ENCODE results near the gene GRID2. TPM values are rescaled to one million over a fixed set of nuclear protein-coding genes. Genes with fewer than 3 reads are reported as not detected.

Gene GRID2
- polyA plus RNA-seq, 1 donor (not counting 4 experiments of a cell fraction or from before 2014, with no cell fraction given): not detected

- DNase-seq (ENCODE audit: low read depth, low spot score) (no peak), FAIRE-seq (no peak)
- no peaks in the 10 kb centered on the region for H3K9me3 ChIP-seq (ENCODE audit: control insufficient read depth, low read depth, low read length)
- TF ChIP-seq EZH2 (IDR thresholded peaks at IDR 0.05; ENCODE audit: low read length): no peak
- no peak for TF ChIP-seq CTCF (optimal IDR thresholded peaks at IDR 0.05 in 1 of 3, IDR thresholded peaks at IDR 0.05 in 1 of 3, conservative IDR thresholded peaks at IDR 0.05 in 1 of 3; ENCODE audit: extremely low read depth in 1 of 3, insufficient read depth in 2 of 3, low read length in 3 of 3)
- no peaks in the 10 kb centered on the region for H3K4me1 ChIP-seq (ENCODE audit: control insufficient read depth, extremely low read depth, insufficient read depth, low read length)
- dilution Hi-C loops (cut with MboI; ENCODE audit: extremely low pct_ligation_motif_present, low sequenced_read_pairs): no loop called here
- no peak overlapping the region for H3K9ac ChIP-seq (ENCODE audit: control insufficient read depth, extremely low read depth, insufficient read depth, low read length)
- no peak overlapping the region for H2AFZ ChIP-seq (ENCODE audit: control insufficient read depth, low read length)
- no peaks in the 10 kb centered on the region for H3K79me2 ChIP-seq (ENCODE audit: control insufficient read depth, insufficient read depth, low read length)
- no peaks in the 10 kb centered on the region for H3K27me3 ChIP-seq (ENCODE audit: control insufficient read depth, extremely low read depth, insufficient read depth, low read length)
- H3K4me3 ChIP-seq (ENCODE audit: control insufficient read depth in 2 of 3, extremely low read depth in 1 of 3, insufficient read depth in 2 of 3, low read depth in 1 of 3, low read length in 3 of 3): no peak overlapping the region
- H3K9me1 ChIP-seq (ENCODE audit: control insufficient read depth, extremely low read depth, insufficient read depth, low read length): no peaks in the 10 kb centered on the region
- H4K20me1 ChIP-seq (ENCODE audit: control insufficient read depth, extremely low read depth, insufficient read depth, low read length): no peaks in the 10 kb centered on the region
- no peak overlapping the region for H3K4me2 ChIP-seq (ENCODE audit: control insufficient read depth, extremely low read depth, insufficient read depth, low read depth, low read length)
- H3K36me3 ChIP-seq (ENCODE audit: control insufficient read depth in 2 of 2, extremely low read depth in 1 of 2, insufficient read depth in 2 of 2, low read length in 2 of 2): no peaks in the 10 kb centered on the region
- no peak overlapping the region for H3K27ac ChIP-seq (ENCODE audit: control insufficient read depth, insufficient read depth, low read length)
Measured at GRCh38 chr4:92996533-92996932, 692.8 kb downstream of the GRID2 start.

GRCh38 chr4:93000910-93001309, 697.1 kb downstream of the GRID2 start:
- no peak for FAIRE-seq
- no peak overlapping the region for H3K27ac ChIP-seq (ENCODE audit: control insufficient read depth, insufficient read depth, low read length)
- no peak overlapping the region for H3K4me3 ChIP-seq (ENCODE audit: control insufficient read depth in 2 of 3, extremely low read depth in 1 of 3, insufficient read depth in 2 of 3, low read depth in 1 of 3, low read length in 3 of 3)

More at GRCh38 chr4:93000910-93001309, 697.1 kb downstream of the GRID2 start:
- Histone ChIP-seq H3K4me2 (ENCODE audit: control insufficient read depth, extremely low read depth, insufficient read depth, low read depth, low read length) (no peak overlapping the region), H3K9ac (ENCODE audit: control insufficient read depth, extremely low read depth, insufficient read depth, low read length) (no peak overlapping the region), H3K4me1 (ENCODE audit: control insufficient read depth, extremely low read depth, insufficient read depth, low read length) (no peaks in the 10 kb centered on the region), H3K27me3 (ENCODE audit: control insufficient read depth, extremely low read depth, insufficient read depth, low read length) (no peaks in the 10 kb centered on the region), H2AFZ (ENCODE audit: control insufficient read depth, low read length) (no peak overlapping the region), H3K9me3 (ENCODE audit: control insufficient read depth, low read depth, low read length) (no peaks in the 10 kb centered on the region), H3K9me1 (ENCODE audit: control insufficient read depth, extremely low read depth, insufficient read depth, low read length) (no peaks in the 10 kb centered on the region), H4K20me1 (ENCODE audit: control insufficient read depth, extremely low read depth, insufficient read depth, low read length) (no peaks in the 10 kb centered on the region), H3K79me2 (ENCODE audit: control insufficient read depth, insufficient read depth, low read length) (no peaks in the 10 kb centered on the region), H3K36me3 (ENCODE audit: control insufficient read depth in 2 of 2, extremely low read depth in 1 of 2, insufficient read depth in 2 of 2, low read length in 2 of 2) (no peaks in the 10 kb centered on the region)
- no peak for DNase-seq (ENCODE audit: low read depth, low spot score)
- no peak for TF ChIP-seq CTCF (optimal IDR thresholded peaks at IDR 0.05 in 1 of 3, IDR thresholded peaks at IDR 0.05 in 1 of 3, conservative IDR thresholded peaks at IDR 0.05 in 1 of 3; ENCODE audit: extremely low read depth in 1 of 3, insufficient read depth in 2 of 3, low read length in 3 of 3)
- TF ChIP-seq EZH2 (IDR thresholded peaks at IDR 0.05; ENCODE audit: low read length): no peak
- dilution Hi-C loops (cut with MboI; ENCODE audit: extremely low pct_ligation_motif_present, low sequenced_read_pairs): no loop called here
